GM21723 (cell line): ENCODE data around the gene SLC32A1.
A peak's percentile ranks its signal among the peaks of the same experiment; 100 is the strongest.

Experiments
- ATAC-seq: cut with Tn5 transposase; IDR thresholded peaks from one replicate; pipeline ENCODE4 v1.9.1; 2021; ENCODE audit warnings: mild to moderate bottlenecking, moderate library complexity; ENCODE audit not compliant: unreplicated experiment

The SLC32A1 gene

DNA sequence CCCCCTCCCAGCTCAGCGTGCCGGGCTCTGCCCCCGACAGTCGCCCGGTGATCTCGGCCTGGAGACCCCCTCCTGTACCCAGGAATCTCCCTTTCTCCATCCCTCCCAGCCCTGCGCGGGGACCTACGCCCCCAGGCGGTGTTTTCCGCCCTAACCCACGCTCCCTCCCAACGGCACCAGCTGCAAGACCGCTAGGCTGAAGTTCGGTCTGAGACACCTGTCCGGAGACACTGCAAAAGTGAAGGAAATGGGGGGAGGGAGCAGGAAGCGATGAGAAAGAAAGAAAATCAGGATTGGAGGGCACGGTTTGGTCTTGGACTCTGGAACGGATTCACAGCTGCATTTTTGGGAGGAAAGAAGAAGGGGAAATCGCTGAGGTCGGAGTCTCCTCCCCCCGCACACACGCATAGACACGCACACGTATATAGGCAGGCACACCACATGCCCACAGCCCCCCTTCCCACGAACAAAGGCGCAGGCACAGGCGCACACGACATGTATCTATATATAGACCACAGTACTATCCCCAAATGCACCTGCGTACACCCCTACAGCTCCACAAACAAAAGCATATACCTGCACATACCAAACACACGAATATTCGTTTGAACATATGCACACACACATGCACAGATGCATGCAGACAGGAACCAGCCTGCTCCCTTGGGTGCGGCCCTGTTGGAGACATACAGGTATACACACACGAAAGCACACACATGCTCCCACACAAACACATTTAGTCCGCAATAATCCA, 1.0 kb downstream of the SLC32A1 start:
- ATAC-seq, result no peak

DNA sequence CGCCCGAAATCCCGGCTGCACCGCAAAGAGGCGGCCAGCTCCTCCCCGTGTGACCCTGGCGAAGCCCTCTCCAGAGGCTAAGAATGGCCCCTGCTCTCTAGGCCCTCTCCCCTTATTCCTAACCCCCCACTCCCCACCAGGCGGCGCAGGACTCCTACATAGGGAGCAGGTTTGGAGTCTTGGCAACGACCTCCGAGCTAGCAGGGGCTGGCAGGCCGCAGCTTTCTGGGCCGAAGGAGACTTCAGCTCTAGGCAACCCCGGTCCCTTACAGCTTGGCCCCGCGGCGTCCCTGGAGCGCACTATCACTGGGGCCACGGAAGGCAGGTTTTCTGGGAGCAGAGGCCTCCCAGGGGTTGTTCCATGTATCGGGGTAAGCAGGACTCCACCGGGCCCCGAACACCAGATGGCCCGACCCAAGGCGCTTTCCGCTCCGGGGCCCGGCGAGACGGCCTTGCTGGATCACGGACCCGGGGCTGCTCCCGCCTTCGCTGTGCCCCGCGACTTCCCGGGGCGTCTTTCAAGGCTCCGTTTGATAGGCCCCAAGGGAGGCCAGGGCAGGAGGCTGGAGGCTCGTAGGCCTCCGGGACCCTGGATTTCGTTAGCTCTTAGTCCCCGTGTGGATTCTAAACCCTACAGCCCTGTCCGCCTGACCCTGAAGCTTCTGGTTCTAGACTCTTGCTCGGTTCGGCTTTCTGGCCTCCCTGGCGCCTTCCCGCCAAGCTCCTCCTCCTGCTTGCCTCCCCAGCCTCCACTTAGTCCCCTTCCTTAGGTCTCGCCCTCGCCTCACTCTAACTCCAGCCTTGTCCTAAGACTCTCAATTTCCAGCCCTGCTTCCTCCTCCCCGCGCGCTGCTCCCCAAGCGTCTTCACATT, 1.9 kb downstream of the SLC32A1 start:
- ATAC-seq, result no peak

DNA sequence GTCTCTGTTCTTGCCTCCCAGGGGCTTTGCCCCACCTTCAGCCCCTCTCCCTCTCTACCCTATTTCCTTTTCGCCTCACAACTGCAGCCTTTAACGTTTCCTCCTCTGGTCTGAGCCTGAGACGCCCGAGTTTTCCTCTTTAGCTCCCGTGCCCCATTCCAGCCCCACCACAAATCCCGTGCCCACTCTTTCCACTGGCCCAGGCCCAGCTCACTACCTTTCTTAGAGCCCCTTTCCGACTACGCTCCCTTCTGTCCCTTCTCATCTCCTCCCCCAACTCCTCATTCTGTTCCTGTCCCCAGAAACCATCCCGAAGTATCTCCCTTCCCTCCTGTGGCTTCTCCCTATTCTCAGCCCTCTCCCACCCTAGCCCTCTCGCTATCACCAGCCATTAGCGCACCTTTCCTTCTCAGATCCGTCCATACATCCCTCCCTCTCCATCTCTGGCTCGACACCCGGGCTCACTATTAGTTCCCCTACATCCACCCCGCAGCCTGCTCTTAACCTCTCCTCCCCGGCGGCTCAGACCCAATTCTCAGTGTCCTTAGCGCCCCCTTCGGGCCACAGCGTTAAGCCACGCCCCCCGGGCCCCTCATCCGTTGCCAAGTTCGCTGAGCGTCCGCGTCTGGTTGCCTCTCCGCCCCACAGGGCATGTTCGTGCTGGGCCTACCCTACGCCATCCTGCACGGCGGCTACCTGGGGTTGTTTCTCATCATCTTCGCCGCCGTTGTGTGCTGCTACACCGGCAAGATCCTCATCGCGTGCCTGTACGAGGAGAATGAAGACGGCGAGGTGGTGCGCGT, 2.7 kb downstream of the SLC32A1 start:
- no peak for ATAC-seq

DNA sequence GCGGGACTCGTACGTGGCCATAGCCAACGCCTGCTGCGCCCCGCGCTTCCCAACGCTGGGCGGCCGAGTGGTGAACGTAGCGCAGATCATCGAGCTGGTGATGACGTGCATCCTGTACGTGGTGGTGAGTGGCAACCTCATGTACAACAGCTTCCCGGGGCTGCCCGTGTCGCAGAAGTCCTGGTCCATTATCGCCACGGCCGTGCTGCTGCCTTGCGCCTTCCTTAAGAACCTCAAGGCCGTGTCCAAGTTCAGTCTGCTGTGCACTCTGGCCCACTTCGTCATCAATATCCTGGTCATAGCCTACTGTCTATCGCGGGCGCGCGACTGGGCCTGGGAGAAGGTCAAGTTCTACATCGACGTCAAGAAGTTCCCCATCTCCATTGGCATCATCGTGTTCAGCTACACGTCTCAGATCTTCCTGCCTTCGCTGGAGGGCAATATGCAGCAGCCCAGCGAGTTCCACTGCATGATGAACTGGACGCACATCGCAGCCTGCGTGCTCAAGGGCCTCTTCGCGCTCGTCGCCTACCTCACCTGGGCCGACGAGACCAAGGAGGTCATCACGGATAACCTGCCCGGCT, 3.4 kb downstream of the SLC32A1 start:
- ATAC-seq, result no peak

DNA sequence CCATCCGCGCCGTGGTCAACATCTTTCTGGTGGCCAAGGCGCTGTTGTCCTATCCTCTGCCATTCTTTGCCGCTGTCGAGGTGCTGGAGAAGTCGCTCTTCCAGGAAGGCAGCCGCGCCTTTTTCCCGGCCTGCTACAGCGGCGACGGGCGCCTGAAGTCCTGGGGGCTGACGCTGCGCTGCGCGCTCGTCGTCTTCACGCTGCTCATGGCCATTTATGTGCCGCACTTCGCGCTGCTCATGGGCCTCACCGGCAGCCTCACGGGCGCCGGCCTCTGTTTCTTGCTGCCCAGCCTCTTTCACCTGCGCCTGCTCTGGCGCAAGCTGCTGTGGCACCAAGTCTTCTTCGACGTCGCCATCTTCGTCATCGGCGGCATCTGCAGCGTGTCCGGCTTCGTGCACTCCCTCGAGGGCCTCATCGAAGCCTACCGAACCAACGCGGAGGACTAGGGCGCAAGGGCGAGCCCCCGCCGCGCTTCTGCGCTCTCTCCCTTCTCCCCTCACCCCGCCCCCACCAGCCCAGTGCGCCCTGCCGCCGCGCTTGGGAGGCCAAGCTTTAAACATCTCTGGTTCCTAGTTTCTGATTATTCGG, 4.0 kb downstream of the SLC32A1 start:
- no peak for ATAC-seq

DNA sequence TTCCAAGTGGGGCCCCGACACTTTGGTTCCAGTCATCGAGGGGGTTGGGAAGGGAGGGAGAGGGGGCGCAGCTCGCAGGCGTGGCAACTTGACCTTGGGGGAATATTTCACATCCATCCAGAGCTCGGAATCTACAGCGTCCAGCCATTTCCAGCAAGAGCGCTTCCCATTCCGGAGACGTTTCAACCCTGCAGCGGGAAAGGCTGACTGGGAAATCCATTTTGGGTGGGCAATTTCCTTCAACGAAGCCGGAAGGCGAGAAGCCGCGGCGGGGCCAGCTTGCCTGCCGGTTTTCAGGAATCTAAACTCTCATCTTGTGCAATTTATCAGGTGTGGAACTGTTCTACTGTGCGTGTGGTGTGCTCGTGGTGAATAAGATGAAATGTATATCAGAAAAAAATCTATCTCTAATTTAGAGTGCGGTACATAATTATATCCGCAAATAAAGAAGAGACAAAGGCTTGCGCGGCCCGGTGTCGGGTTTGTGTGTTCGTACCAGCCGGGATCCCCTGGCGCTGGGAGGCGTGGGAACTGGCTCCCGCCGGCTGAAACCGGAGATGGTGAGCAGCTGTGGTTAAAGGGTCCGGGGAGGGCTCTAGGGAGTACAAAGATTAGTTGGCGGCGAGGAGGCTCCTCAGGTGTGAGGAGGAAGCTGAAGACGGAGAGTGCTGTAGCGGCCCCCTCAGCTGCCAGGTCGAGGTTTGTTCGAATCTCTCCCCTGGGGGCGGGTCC, 4.8 kb downstream of the SLC32A1 start:
- no peak for ATAC-seq

DNA sequence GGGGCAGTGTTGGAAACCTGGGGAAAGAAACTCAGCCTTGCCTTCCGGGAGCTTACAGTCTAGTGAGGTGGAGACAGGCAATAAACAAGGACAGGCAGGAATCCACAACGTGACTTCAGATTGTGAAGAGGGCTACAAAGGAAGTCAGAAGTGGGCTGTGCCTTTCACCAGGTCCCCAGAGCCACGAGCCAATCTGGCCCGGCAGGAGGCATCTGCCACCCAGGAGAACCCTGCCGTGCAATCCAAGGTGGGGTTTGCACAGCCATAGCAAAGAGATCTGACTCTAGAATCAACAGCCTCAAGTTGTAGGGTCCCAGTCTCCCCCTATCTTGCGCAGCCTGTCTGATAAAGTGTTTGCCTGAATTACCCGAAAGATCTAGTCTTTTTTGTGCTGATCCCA, 5.5 kb downstream of the SLC32A1 start:
- ATAC-seq, result no peak

DNA sequence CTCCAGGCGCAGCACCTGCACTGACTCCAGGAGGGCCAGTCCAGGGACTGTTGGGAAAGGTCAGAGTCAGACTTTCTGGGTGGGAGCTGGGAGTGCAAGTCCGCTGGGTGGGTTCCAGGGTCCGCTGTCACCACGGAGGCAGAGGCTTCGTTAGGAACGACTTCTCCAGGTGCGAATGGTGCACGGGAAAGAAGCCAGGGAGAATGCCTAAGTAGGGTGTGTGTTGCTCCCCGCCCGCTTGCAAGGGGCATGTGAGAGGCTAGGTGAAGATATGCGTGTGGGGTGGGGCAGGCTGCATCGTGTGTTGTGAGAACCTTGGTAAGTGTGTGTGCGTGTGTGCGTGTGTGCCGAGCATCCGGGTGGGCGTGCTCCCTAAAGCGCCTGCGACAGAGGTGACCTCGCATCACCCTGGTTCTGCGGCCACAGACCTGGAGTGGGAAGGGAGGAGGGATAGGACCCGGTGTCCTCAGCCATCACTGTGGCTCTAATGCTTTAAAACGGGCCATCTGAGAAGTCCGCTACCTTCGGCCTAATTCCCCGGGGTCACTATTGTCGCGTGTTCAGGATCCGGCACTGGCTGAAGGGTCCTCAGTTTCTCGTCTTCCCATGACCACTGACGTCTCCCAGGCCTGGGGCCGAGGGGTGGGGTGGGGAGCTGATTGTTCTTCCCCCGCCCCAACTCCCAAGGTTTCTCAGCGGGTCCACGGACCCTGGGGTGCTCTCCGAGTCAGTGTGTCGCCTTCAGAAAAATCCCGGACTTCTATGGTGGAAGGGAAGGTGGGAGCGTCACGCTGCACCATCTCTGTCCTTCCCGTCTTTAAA, 6.1 kb downstream of the SLC32A1 start:
- ATAC-seq, result no peak

DNA sequence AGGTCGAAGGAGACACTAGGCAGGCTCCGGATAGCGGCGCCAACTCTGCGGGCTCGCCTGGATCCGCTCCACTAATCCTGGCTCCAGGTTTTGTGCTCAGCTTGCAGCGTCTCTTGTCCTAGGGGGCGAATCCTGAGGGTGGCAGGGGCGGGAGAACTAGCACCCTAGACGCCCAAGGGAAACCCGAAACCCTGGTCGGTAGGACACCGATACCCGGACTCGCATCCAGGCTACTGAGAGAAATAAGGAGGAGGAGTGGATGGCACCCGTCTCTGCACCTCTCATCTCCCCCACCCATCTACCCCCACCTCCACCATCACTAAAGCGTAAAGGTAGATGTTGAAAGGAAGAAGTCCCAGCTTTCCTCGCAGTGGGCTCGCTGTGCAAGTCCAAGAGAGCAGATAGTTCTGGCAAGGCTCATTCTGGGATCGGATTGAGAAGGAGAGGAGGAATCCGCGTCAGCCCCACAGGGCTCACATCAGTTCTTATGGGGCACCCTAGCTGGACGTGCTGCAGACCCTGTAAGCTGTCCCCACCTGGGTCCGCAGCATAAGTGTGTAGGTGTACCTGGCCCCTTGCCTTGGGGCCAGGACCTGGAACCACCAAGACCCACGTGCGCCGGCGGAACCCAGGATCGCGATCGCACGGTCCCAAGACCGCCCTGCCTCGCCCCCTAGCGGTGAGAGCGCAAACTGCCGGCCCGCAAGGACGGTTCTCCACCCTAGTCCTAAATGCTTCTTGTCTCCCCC, 6.9 kb downstream of the SLC32A1 start:
- peak; percentile 65 for ATAC-seq

DNA sequence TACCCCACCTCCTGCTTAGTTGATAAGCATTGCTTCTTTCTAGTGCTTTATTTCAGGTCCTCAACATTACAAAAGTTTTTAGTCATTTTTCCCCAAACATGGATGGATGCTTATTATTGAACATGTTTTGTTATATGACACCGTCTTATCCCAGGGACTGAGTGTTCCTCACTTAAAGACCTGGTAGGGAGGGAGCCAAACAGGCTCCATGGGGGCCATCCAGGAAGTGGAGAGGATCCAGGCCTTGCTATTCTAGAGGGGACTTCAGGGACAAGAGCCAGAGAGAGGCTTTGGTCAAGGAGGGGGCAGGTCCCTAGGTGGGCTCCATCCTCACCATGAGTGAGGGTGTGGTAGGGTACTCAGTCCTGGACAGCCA, 7.4 kb downstream of the SLC32A1 start:
- no peak for ATAC-seq

DNA sequence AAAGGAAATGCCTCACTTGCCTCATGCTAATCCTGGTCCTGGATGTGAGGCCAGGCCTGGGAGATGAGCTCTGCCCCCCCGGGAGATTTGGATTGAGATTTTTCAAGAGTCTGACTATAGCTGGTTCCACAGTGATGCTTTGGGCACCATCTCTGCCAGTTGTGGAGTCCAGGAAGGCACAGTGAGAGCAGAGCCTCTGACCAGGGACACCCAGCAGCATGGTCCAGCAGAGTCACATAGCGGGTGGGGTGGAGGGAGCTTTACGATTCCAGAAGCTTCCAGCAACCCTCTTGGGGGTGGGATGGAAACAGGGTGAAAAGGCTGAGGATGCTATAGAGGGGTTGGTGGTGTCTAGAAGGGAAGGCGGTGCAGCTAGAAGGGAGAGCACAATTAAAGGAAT, 8.7 kb downstream of the SLC32A1 start:
- ATAC-seq, result no peak

DNA sequence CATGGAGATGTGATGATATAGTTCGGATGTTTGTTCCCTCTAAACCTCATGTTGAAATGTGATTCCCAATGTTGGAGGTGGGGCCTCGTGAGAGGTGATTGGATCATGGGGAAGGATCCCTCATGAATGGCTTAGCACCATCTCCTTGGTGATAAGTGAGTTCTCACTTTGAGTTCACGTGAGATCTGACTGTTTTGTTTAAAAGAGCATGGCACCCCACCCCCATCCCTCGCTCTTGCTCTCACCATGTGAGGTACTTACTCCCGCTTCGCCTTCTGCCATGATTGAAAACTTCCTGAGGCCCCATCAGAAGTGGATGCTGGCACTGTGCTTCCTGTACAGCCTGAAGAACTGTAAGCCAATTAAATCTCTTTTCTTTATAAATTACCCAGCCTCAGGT, 10.9 kb downstream of the SLC32A1 start:
- no peak for ATAC-seq

DNA sequence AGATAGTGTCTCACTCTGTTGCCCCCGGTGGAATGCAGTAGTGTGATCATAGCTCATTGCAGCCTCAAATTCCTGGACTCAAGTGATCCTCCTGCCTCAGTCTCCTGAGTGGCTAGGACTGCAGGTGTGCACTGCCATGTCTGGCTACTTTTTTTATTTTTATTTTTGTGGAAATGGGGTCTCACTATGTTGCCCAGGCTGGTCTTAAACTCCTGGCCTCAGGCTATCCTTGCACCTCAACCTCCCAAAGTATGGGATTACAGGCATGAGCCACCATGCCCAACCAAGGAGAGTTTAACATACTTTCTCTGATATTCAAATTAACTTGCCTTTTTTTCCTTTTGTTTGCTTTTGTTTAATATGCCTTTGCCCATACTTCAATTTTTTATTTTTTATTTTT, 13.6 kb downstream of the SLC32A1 start:
- no peak for ATAC-seq

DNA sequence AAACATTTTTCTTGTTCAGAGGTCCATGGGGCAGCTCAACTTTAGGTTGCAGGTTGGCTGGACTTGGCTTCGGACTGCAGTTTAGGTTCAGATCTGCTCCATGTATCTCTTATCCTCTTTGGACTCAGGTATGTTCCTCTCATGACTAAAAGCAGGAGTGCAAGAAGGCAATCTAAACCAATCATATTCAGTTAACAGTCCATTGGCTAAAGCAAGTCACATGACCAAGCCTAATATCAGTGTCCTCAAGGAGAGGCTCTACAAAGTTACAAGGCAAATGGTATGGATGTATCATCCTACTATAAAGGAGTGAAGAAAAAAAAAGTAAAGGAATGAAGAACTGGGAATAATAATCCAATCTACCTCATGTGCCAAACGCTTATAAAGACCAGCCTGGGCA, 21.5 kb downstream of the SLC32A1 start:
- ATAC-seq, result no peak

DNA sequence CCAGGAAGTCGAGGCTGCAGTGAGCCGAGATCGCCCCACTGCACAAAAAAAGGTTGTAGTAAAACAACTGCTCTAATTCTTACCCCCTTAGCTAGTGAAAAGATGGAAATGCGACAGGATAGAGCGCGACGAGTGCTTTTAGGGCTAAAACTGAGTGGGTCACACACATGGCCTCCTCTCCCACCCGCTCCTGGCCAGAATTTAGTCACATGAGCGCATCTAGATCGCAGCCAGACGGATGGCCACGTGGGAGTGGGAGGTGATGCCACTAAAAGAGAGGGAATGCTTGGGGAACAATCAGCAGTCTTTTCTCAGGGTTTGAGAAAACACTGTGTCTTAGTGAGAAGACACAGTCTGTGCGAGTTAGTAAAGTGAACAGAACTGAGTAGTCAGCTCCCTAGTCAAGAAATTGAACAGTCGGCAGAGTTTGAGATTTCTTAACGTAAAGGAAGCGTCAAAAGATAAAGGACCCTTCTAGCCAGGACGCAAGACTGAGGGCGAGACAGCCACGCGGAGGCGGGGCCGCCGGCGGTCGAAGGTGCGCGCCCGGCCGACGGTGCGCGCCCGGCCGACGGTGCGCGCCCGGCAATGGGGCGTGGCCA, 23.3 kb downstream of the SLC32A1 start:
- ATAC-seq, result no peak

DNA sequence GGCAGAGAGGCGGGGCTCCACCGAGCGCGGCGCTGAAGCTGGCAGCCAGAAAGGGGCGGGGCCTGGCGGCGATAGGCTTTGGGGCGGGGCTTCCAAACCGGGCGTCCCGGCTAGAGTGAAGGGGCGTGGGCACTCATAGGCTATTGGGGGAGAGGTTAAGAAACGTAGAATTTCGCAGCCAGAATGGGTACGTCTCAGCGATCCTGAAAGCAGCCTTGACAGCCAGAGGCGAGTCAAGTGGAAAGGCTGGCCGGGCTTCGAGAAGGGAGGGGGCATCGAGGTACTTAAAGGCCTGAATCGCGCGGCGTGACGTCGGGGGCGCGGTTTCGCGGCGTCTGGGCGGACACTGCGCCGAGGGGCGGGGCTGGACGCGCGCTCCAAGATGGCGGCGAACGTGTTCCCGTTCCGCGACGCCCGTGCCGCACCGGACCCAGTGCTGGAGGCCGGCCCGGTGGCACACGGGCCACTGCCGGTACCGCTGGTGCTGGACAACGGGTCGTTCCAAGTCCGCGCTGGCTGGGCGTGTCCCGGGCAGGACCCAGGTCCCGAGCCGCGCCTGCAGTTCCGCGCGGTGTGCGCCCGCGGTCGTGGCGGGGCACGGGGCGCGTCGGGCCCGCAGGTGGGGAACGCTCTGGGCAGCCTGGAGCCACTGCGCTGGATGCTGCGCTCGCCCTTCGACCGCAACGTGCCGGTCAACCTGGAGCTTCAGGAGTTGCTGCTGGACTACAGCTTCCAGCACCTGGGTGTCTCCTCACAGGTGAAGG, 24.0 kb downstream of the SLC32A1 start, which contains the start of gene ACTR5:
TSS of gene ACTR5 (plus strand) at position 364 of the 764 bp plus-strand sequence. CDS start at position 383, 19 bp downstream.
- peak; percentile 88 for ATAC-seq

DNA sequence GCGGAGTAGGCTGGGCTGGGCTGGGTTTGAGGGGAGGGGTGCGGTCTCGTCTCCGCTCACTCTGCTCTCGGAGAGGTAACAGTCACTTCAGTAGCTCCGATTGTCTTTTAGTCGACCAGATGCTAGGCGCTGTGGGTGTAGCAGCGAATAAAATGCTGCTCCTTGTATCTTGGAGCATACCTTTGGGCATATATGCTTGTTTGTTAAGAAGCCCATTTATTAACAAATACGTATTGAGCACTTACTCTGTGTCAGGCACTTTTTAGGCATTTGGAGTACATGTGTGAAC, 24.5 kb downstream of the SLC32A1 start:
- ATAC-seq, result peak; percentile 35
